ENCODE data around the gene TPCN2.

Gene TPCN2

DNA sequence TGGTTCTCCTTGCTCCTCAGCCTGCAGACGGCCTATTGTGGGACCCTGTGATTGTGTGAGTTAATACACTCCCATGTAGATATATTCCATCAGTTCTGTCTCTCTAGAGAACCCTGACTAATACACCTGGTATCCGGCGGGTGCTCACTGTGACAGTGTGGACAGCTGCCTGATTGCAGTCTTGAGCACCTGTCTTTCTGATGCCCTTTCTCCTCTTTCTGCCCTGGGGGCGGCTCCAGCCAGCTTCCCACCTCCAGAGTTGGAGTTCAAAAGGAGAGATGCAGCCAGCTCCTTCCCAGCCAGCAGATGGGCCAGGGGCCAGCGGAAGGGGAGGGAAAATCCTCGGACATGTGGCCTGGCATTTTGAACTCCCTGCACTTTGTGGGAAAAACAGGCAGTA is 122.0 kb downstream of the TPCN2 start:
- Histone ChIP-seq H3K18ac (ENCODE audit: low read length) (no peak overlapping the region), H3K9ac (ENCODE audit: low read length) (no peak overlapping the region), H2BK5ac (ENCODE audit: low read depth, low read length, poor library complexity) (no peak overlapping the region), H2AFZ (ENCODE audit: insufficient read depth, low read length, poor library complexity) (no peak overlapping the region), H3K4me3 (ENCODE audit: low read depth, low read length) (no peak overlapping the region), H3K4ac (ENCODE audit: low read depth, low read length) (no peak overlapping the region), H3K27ac (ENCODE audit: low read depth, low read length) (no peak overlapping the region), H3K23ac (ENCODE audit: low read length) (no peak overlapping the region), H4K91ac (ENCODE audit: low read depth, low read length) (no peak overlapping the region), H3K79me1 (ENCODE audit: low read length) (peaks cover 1% of the 10 kb centered on the region), H3K36me3 (ENCODE audit: control insufficient read depth in 1 of 2, insufficient read depth in 2 of 2, low read length in 2 of 2) (no peaks in the 10 kb centered on the region), H3K9me3 (ENCODE audit: insufficient read depth, low read depth, low read length) (peaks cover 10% of the 10 kb centered on the region), H2BK120ac (ENCODE audit: insufficient read depth, low read length, poor library complexity) (no peak overlapping the region), H2BK12ac (ENCODE audit: low read length) (no peak overlapping the region), H3K4me1 (ENCODE audit: control insufficient read depth in 1 of 2, insufficient read depth in 2 of 2, low read length in 2 of 2) (peaks cover 0 to 6% of the 10 kb centered on the region in 2 experiments), H3K27me3 (ENCODE audit: insufficient read depth, low read length) (no peaks in the 10 kb centered on the region), H3K4me2 (ENCODE audit: low read length) (no peak overlapping the region), H3K14ac (ENCODE audit: low read length) (no peak overlapping the region), H3K79me2 (ENCODE audit: control insufficient read depth, insufficient read depth, low read length, poor library complexity) (no peaks in the 10 kb centered on the region), H2AK5ac (ENCODE audit: low read length) (no peak overlapping the region), H4K12ac (ENCODE audit: low read depth, low read length) (no peak overlapping the region), H4K8ac (ENCODE audit: low read depth, low read length) (no peak overlapping the region)
- DNase-seq, result peak; percentile 96 to 97
- WGBS (ENCODE audit: extremely low coverage, insufficient coverage, insufficient read length), result no CpG with 5 or more reads among the region's 6 CpGs

DNA sequence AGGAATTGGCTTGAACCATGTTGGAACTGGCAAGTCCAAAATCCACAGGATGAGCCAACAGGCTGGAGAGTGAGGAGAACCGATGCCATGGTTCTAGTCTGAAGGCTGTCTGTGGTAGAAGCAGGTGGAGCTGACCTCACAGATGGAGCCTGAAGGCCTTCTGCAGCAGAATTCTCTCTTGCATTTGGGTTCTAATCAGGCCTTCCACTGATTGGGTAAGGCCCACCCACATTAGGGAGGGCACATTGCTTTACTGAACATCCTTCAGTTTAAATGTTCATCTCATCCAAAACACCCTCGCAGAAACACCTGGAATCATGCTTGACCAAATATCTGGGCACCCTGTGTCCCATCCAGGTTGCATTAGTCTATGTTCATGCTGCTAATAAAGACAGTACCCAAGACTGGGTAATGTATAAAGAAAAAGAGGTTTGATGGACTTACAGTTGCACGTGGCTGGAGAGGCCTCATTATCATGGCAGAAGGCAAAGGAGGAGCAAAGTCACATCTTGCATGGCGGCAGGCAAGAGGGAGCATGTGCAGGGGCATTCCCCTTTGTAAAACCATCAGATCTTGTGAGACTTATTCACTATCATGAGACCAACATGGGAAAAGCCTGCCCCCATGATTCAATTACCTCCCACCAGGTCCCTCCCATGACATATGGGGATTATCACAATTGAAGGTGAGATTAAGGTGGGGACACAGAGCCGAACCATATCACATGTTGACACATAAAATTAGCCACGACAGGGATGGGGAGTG is 122.9 kb downstream of the TPCN2 start:
- Histone ChIP-seq H2AK5ac (ENCODE audit: low read length) (no peak overlapping the region), H4K91ac (ENCODE audit: low read depth, low read length) (no peak overlapping the region), H3K4ac (ENCODE audit: low read depth, low read length) (no peak overlapping the region), H2AFZ (ENCODE audit: insufficient read depth, low read length, poor library complexity) (no peak overlapping the region), H3K27me3 (ENCODE audit: insufficient read depth, low read length) (no peaks in the 10 kb centered on the region), H3K27ac (ENCODE audit: low read depth, low read length) (no peak overlapping the region), H2BK12ac (ENCODE audit: low read length) (no peak overlapping the region), H3K79me2 (ENCODE audit: control insufficient read depth, insufficient read depth, low read length, poor library complexity) (no peaks in the 10 kb centered on the region), H3K18ac (ENCODE audit: low read length) (no peak overlapping the region), H3K4me3 (ENCODE audit: low read depth, low read length) (no peak overlapping the region), H2BK5ac (ENCODE audit: low read depth, low read length, poor library complexity) (no peak overlapping the region), H3K23ac (ENCODE audit: low read length) (no peak overlapping the region), H3K9ac (ENCODE audit: low read length) (no peak overlapping the region), H3K4me1 (ENCODE audit: control insufficient read depth in 1 of 2, insufficient read depth in 2 of 2, low read length in 2 of 2) (peaks cover 0 to 2% of the 10 kb centered on the region in 2 experiments), H3K14ac (ENCODE audit: low read length) (no peak overlapping the region), H3K36me3 (ENCODE audit: control insufficient read depth in 1 of 2, insufficient read depth in 2 of 2, low read length in 2 of 2) (no peaks in the 10 kb centered on the region), H3K4me2 (ENCODE audit: low read length) (no peak overlapping the region), H2BK120ac (ENCODE audit: insufficient read depth, low read length, poor library complexity) (no peak overlapping the region), H4K12ac (ENCODE audit: low read depth, low read length) (no peak overlapping the region), H3K9me3 (ENCODE audit: insufficient read depth, low read depth, low read length) (peaks cover 10% of the 10 kb centered on the region), H4K8ac (ENCODE audit: low read depth, low read length) (no peak overlapping the region), H3K79me1 (ENCODE audit: low read length) (no peaks in the 10 kb centered on the region)
- WGBS (ENCODE audit: extremely low coverage, insufficient coverage, insufficient read length), result no CpG with 5 or more reads among the region's 6 CpGs
- DNase-seq, result no peak

DNA sequence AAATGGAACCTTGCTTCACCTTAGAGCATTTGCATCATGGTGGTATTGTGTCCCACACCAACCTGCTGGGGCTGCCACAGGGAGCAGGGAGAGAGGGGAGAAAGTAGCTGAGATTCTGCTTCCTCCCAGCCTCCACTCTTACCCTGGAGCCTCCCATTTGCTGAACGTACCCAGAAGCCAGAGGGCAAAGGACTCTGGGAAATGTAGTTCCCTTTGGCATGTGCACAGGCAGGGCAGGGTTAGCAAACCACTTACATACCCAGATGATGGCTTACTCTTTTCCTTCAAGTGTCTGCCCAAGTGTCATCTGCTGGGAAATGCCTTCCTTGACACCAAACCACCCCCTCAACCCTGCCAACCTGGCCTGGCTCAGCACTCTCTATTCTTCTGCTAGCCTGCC is 123.9 kb downstream of the TPCN2 start:
- H3K4ac ChIP-seq (ENCODE audit: low read depth, low read length), result no peak overlapping the region
- no peak overlapping the region for H3K9ac ChIP-seq (ENCODE audit: low read length)
- H3K27ac ChIP-seq (ENCODE audit: low read depth, low read length), result no peak overlapping the region
- peak in 1 of 2 donors; percentile 29 for DNase-seq
- no peaks in the 10 kb centered on the region for H3K4me1 ChIP-seq (ENCODE audit: control insufficient read depth in 1 of 2, insufficient read depth in 2 of 2, low read length in 2 of 2)
- H3K4me2 ChIP-seq (ENCODE audit: low read length), result no peak overlapping the region
- H4K12ac ChIP-seq (ENCODE audit: low read depth, low read length), result no peak overlapping the region
- no peaks in the 10 kb centered on the region for H3K79me2 ChIP-seq (ENCODE audit: control insufficient read depth, insufficient read depth, low read length, poor library complexity)
- H2AK5ac ChIP-seq (ENCODE audit: low read length), result no peak overlapping the region
- whole genome bisulfite sequencing (ENCODE audit: extremely low coverage, insufficient coverage, insufficient read length), result no CpG with 5 or more reads among the region's 1 CpG
- H3K4me3 ChIP-seq (ENCODE audit: low read depth, low read length), result no peak overlapping the region
- no peak overlapping the region for H2AFZ ChIP-seq (ENCODE audit: insufficient read depth, low read length, poor library complexity)
- no peak overlapping the region for H3K18ac ChIP-seq (ENCODE audit: low read length)
- H3K27me3 ChIP-seq (ENCODE audit: insufficient read depth, low read length), result no peaks in the 10 kb centered on the region
- no peak overlapping the region for H2BK120ac ChIP-seq (ENCODE audit: insufficient read depth, low read length, poor library complexity)
- H4K91ac ChIP-seq (ENCODE audit: low read depth, low read length), result no peak overlapping the region
- H2BK12ac ChIP-seq (ENCODE audit: low read length), result no peak overlapping the region
- peaks cover 10% of the 10 kb centered on the region for H3K9me3 ChIP-seq (ENCODE audit: insufficient read depth, low read depth, low read length)
- no peaks in the 10 kb centered on the region for H3K36me3 ChIP-seq (ENCODE audit: control insufficient read depth in 1 of 2, insufficient read depth in 2 of 2, low read length in 2 of 2)
- H3K79me1 ChIP-seq (ENCODE audit: low read length), result no peaks in the 10 kb centered on the region
- H3K23ac ChIP-seq (ENCODE audit: low read length), result no peak overlapping the region
- no peak overlapping the region for H2BK5ac ChIP-seq (ENCODE audit: low read depth, low read length, poor library complexity)
- H3K14ac ChIP-seq (ENCODE audit: low read length), result no peak overlapping the region
- no peak overlapping the region for H4K8ac ChIP-seq (ENCODE audit: low read depth, low read length)

DNA sequence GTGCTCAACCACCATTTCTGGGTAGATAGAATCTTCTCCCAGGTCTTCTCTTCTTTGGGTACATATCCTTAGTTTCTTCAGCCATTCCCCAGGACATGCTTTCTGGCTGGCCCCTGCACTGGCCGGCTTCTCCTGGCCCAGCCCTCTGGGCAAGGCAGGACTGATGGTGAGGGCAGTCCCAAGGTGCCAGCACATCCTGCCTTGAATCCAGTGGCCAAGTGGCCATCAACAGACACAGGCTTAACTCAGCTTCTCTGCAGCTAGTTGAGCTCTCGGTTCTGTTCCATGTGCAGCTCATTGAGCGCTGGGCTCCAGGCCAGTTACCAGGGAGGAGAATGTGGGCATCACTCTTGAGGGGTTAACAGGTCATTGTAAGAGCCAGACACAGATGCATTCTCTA is 124.6 kb downstream of the TPCN2 start:
- no peaks in the 10 kb centered on the region for H3K4me1 ChIP-seq (ENCODE audit: control insufficient read depth in 1 of 2, insufficient read depth in 2 of 2, low read length in 2 of 2)
- H4K8ac ChIP-seq (ENCODE audit: low read depth, low read length), result no peak overlapping the region
- H3K4ac ChIP-seq (ENCODE audit: low read depth, low read length), result no peak overlapping the region
- H2AK5ac ChIP-seq (ENCODE audit: low read length), result no peak overlapping the region
- H3K4me3 ChIP-seq (ENCODE audit: low read depth, low read length), result no peak overlapping the region
- no peak overlapping the region for H3K14ac ChIP-seq (ENCODE audit: low read length)
- H3K4me2 ChIP-seq (ENCODE audit: low read length), result no peak overlapping the region
- no peak overlapping the region for H4K91ac ChIP-seq (ENCODE audit: low read depth, low read length)
- no peak overlapping the region for H2AFZ ChIP-seq (ENCODE audit: insufficient read depth, low read length, poor library complexity)
- H3K27me3 ChIP-seq (ENCODE audit: insufficient read depth, low read length), result no peaks in the 10 kb centered on the region
- H2BK120ac ChIP-seq (ENCODE audit: insufficient read depth, low read length, poor library complexity), result no peak overlapping the region
- H3K9ac ChIP-seq (ENCODE audit: low read length), result no peak overlapping the region
- H3K9me3 ChIP-seq (ENCODE audit: insufficient read depth, low read depth, low read length), result peaks cover 9% of the 10 kb centered on the region
- no peak for DNase-seq
- H3K79me1 ChIP-seq (ENCODE audit: low read length), result no peaks in the 10 kb centered on the region
- H2BK5ac ChIP-seq (ENCODE audit: low read depth, low read length, poor library complexity), result no peak overlapping the region
- WGBS (ENCODE audit: extremely low coverage, insufficient coverage, insufficient read length), result no CpG with 5 or more reads among the region's 3 CpGs
- no peak overlapping the region for H2BK12ac ChIP-seq (ENCODE audit: low read length)
- H4K12ac ChIP-seq (ENCODE audit: low read depth, low read length), result no peak overlapping the region
- H3K27ac ChIP-seq (ENCODE audit: low read depth, low read length), result no peak overlapping the region
- H3K23ac ChIP-seq (ENCODE audit: low read length), result no peak overlapping the region
- H3K36me3 ChIP-seq (ENCODE audit: control insufficient read depth in 1 of 2, insufficient read depth in 2 of 2, low read length in 2 of 2), result no peaks in the 10 kb centered on the region
- no peaks in the 10 kb centered on the region for H3K79me2 ChIP-seq (ENCODE audit: control insufficient read depth, insufficient read depth, low read length, poor library complexity)
- H3K18ac ChIP-seq (ENCODE audit: low read length), result no peak overlapping the region

Data from trophoblast cell (in vitro differentiated cells and primary cell).